Adrenal gland (tissue), 12 donors: ENCODE measurements around the gene AMZ2. TPM values are rescaled to one million over a fixed set of nuclear protein-coding genes. Genes with fewer than 3 reads are reported as not detected.
"Not testable (repeated sequence)": the region's sequence is repeated elsewhere in the genome, so short reads cannot be mapped to it uniquely, and the experiment has no call there.

Source experiments
- DNase-seq, 7 donors: peaks; one replicate each; pipeline ENCODE4 v3.0.0-alpha.2; 2019 to 2020
- H3K27ac ChIP-seq, 5 donors: fragments of 200-600 bp; sonication (generic) in 4 of 5; 1 replicate in 3 of 5; 2 replicates in 2 of 5; pipeline versions ENCODE4 v1.5.1 to v1.8.0; 2016 to 2020; ENCODE audit warnings: mild to moderate bottlenecking in 1 of 5
- H3K27me3 ChIP-seq: fragments of 200-600 bp; 2 replicates; pipeline ENCODE4 v1.8.0; 2021
- H3K36me3 ChIP-seq, 2 donors: fragments of 200-600 bp; replicated peaks in 1 of 2; 1 replicate in 1 of 2; 2 replicates in 1 of 2; pipeline versions ENCODE4 v1.5.1 to v1.8.0; 2018 to 2022
- H3K4me1 ChIP-seq, 2 donors: fragments of 200-600 bp; replicated peaks in 1 of 2; 1 replicate in 1 of 2; 2 replicates in 1 of 2; pipeline versions ENCODE4 v1.5.1 to v1.8.0; 2018 to 2021
- H3K4me3 ChIP-seq, 4 donors: fragments of 200-600 bp; sonication (generic) in 3 of 4; one replicate each; pipeline ENCODE4 v1.5.1; 2016 to 2018
- H3K9me3 ChIP-seq, 3 donors: fragments of 200-600 bp; sonication (generic) in 1 of 3; replicated peaks in 1 of 3; 1 replicate in 2 of 3; 2 replicates in 1 of 3; pipeline versions ENCODE4 v1.5.1 to v1.8.0; 2016 to 2021
- POLR2A ChIP-seq, 2 donors: fragments of 450-650 bp; IDR thresholded peaks; one replicate each; pipeline ENCODE4 v1.6.1; 2017; ENCODE audit warnings: antibody characterized with exemption in 2 of 2, mild to moderate bottlenecking in 2 of 2, moderate library complexity in 1 of 2
- WGBS, 4 donors: extraction: QIAGEN DNeasy Blood & Tissue Kit in 2 of 4; methylation state at CpG; one replicate each; pipeline versions ENCODE4 v1.1.5 to v1.1.7; 2013 to 2017; 5-methylcytosine and 5-hydroxymethylcytosine counted together
- intact Hi-C, 2 donors: fragments of 100-400 bp; cut with DNase I; formaldehyde crosslinking; loops; one replicate each; pipeline versions ENCODE4 v1.14.1 to v1.15.0; 2022 to 2023
- polyA plus RNA-seq, 3 donors: library from polyadenylated mRNA; stranded (reverse); fragments of 200-250 nt in 2 of 3; fragments of 350-450 nt in 1 of 3; fragmentation: Illumina TruSeq in 1 of 3; extraction: RNeasy Lipid Tissue Mini Kit (QIAGEN cat#74804) in 1 of 3; gene quantifications; one replicate each; pipeline ENCODE4 v1.2.3, GENCODE V29; 2013 to 2014
- total RNA-seq, 9 donors: library from RNA; depleted of rRNA in 4 of 9; stranded (reverse); fragments of >200 nt in 4 of 9; fragments of 120-200 nt in 1 of 9; fragmentation: NEBNext Ultra II Directional in 1 of 9; extraction: Animal tissue kit (Norgen Biotek cat#: 25700) in 1 of 9; gene quantifications; one replicate each; pipeline versions ENCODE4 v1.1.0 to v1.2.4, GENCODE V29; 2013 to 2023
- TF ChIP-seq, protein P1 (sequence below), 6 experiments: fragments of 450-650 bp in 4 of 6; fragments of 200-600 bp in 2 of 6; sonication (generic) in 1 of 6; IDR thresholded peaks; 1 replicate in 5 of 6; 2 replicates in 1 of 6; pipeline versions ENCODE4 v1.5.1 to v1.8.0; 2016 to 2021; ENCODE audit warnings: antibody characterized with exemption in 6 of 6, mild to moderate bottlenecking in 2 of 6, moderate library complexity in 1 of 6
- donor health status: healthy with polysubstance abuse.
- donor health status: Bipolar disorder and iron deficiency.
- donor health status: DM: yes; HTN: yes; CAD: no.
- donor health status: DM: no; HTN: no; CAD: no.
- donor health status: DM: no; HTN: no; CAD: no.
- donor health status: DM: yes; HTN: yes; CAD: no.

AMZ2 gene
- total and polyA plus RNA-seq, 12 donors: 55.5 to 135 (median 83.1) TPM

DNA sequence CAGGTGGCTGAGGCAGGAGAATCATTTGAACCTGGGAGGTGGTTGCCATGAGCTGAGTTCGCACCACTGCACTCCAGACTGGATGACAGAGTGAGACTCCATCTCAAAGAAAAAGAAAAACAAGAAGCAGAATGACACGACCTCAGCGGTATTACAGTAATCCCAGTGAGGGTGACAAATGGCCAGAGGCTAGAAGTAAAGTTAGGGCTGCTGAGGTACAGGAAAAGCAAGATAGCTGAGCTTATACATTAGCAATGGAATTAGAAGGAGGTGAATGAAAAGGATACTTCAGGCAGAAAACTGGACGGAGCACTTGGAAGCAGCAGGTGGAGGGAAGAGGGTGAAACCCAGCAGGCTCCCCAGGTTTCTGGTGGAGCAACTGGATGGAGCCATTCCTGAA is 26.1 kb upstream of the AMZ2 start:
- H3K36me3 ChIP-seq: no peaks in the 10 kb centered on the region
- 83 to 92% (median 91%) methylated on average over 4 of the region's 4 CpGs for WGBS, 4 donors
- intact Hi-C loops: no loop called here
- no peak for TF ChIP-seq POLR2A (IDR thresholded peaks at IDR 0.05)
- TF ChIP-seq, protein P1, sequence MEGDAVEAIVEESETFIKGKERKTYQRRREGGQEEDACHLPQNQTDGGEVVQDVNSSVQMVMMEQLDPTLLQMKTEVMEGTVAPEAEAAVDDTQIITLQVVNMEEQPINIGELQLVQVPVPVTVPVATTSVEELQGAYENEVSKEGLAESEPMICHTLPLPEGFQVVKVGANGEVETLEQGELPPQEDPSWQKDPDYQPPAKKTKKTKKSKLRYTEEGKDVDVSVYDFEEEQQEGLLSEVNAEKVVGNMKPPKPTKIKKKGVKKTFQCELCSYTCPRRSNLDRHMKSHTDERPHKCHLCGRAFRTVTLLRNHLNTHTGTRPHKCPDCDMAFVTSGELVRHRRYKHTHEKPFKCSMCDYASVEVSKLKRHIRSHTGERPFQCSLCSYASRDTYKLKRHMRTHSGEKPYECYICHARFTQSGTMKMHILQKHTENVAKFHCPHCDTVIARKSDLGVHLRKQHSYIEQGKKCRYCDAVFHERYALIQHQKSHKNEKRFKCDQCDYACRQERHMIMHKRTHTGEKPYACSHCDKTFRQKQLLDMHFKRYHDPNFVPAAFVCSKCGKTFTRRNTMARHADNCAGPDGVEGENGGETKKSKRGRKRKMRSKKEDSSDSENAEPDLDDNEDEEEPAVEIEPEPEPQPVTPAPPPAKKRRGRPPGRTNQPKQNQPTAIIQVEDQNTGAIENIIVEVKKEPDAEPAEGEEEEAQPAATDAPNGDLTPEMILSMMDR (IDR thresholded peaks at IDR 0.05): no peak
- no peaks in the 10 kb centered on the region for H3K9me3 ChIP-seq
- H3K27ac ChIP-seq: no peak overlapping the region
- no peaks in the 10 kb centered on the region for H3K4me1 ChIP-seq
- H3K4me3 ChIP-seq: no peak overlapping the region
- DNase-seq: no peak
- no peaks in the 10 kb centered on the region for H3K27me3 ChIP-seq

DNA sequence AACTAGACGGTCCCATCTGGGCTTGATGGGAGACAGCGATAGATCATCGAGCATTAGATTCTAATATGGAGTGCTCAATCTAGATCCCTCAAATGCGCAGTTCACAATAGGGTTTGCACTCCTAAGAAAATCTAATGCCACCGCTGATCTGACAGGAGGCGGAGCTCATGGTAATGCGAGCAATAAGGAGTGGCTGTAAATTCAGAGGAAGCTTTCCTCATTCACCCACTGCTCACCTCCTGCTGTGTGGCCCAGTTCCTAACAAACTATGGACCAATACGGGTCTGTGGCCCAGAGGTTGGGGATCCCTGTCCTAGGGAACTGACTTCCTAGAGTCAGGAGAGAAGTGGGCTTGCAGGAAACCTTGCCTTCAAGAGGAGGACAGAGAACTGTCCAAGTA is 25.2 kb upstream of the AMZ2 start:
- Histone ChIP-seq H3K36me3 (no peaks in the 10 kb centered on the region), H3K27me3 (no peaks in the 10 kb centered on the region), H3K9me3 (no peaks in the 10 kb centered on the region), H3K4me3 (no peak overlapping the region), H3K4me1 (no peaks in the 10 kb centered on the region), H3K27ac (no peak overlapping the region)
- TF ChIP-seq, protein P1 (IDR thresholded peaks at IDR 0.05): no peak
- no peak for TF ChIP-seq POLR2A (IDR thresholded peaks at IDR 0.05)
- intact Hi-C loops: no loop called here
- 88 to 96% (median 95%) methylated on average over 8 of the region's 8 CpGs for WGBS, 4 donors
- DNase-seq: no peak

DNA sequence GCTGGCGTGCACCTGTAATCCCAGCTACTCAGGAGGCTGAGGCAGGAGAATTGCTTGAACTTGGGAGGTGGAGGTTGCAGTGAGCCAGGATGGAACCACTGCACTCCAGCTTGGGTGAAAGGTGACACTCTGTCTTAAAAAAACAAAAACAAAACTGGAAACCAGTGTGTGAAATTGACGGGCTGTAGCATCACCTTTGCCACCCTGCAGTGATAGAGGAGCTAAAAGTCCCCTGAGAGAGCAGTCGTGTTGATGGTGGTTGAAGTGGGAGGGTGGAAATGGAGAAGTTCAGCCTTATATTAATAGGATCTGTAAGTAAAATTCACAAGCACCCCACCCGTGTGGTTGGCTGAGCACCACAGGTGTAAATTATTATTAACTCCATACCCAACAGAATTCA is 22.8 kb upstream of the AMZ2 start:
- H3K4me1 ChIP-seq, intact Hi-C loops, H3K27ac ChIP-seq, H3K27me3 ChIP-seq, H3K9me3 ChIP-seq, H3K36me3 ChIP-seq, H3K4me3 ChIP-seq, DNase-seq: not testable (repeated sequence)
- WGBS, 4 donors: 76 to 88% (median 82%) methylated on average over 4 of the region's 4 CpGs

DNA sequence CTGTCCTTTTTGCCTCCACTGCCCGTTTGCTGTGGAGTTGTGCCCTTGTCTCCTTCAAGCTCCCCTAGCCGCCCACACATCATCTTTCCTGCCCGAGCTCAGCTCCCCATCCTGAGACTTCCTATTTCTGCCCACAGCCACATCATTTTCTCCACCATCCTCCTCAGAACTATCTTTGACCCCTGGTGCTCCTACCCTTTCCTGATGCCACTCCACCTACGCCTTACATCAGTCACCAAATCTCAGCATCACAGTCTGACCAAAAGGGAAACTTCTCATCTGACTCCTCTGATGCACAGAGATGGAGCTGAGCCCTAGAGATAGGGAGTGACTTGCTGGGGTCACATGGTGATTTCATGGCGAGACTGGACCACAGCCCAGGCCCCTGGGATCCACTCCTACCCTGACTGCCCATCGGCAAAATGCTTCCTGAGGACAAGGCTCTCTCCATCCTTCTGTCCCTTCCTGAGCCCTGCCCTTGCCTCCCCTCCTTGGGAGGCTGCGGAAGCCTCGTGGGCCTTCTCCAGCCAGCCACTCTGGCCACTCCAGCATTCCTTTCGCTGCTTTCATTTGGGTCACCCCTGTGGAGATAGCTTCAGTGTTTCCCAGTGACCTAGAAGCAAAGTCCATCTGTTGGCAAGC is 19.7 kb upstream of the AMZ2 start:
- H3K4me3 ChIP-seq, intact Hi-C loops, H3K27ac ChIP-seq, H3K9me3 ChIP-seq, H3K27me3 ChIP-seq, DNase-seq, H3K4me1 ChIP-seq, H3K36me3 ChIP-seq: not testable (repeated sequence)
- 87 to 91% (median 89%) methylated on average over 7 to 9 of the region's 9 CpGs for WGBS, 4 donors

DNA sequence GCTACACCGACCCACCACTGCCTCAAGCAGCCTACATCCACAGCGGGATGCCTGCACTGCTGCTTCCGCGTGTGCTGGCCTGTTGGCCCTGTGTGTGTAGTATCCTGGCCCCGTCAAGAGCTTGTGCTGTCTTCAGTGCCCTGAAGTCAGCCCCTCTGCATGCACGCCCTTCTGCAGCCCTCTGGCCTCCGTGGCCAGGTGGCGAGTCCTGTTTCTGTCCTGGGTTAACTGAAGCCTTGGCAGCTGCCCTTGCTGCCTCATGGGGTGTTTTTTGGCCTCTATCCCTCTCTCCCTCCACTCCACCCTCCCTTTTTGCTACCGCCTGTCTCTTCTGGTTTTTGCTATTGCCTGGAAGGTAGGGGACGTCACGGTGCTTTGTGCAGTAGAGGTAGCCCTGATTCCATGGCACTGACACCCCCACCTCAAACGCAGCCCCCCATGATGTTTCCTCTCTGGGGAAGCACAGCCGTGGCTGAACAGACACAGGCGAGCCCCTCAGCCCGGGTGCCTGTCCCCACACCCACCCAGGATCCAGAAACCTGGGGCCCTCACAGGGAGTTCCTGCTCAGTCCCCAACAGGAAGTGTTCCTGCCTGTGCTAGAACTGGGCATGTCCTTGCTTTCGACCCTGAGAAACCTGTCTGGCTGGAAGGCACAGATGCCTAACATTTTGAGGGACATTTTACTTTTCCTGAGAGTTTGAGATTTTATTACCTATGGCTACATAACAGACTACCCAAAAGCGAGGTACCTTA is 18.8 kb upstream of the AMZ2 start:
- intact Hi-C loops: no loop called here
- H3K36me3 ChIP-seq: no peaks in the 10 kb centered on the region
- 81 to 83% (median 82%) methylated on average over 12 to 17 of the region's 17 CpGs for WGBS, 4 donors
- H3K27ac ChIP-seq: no peak overlapping the region
- no peaks in the 10 kb centered on the region for H3K4me1 ChIP-seq
- no peak for DNase-seq
- H3K9me3 ChIP-seq: no peaks in the 10 kb centered on the region
- H3K27me3 ChIP-seq: no peaks in the 10 kb centered on the region
- TF ChIP-seq, protein P1 (IDR thresholded peaks at IDR 0.05): no peak
- TF ChIP-seq POLR2A (IDR thresholded peaks at IDR 0.05): no peak
- no peak overlapping the region for H3K4me3 ChIP-seq
